Endothelial cell of umbilical vein (primary cell): ENCODE results near the gene MYO1F. TPM values are rescaled to one million over a fixed set of nuclear protein-coding genes. Genes with fewer than 3 reads are reported as not detected.

Experiments used
- BruUV-seq: library from RNA; stranded (reverse); fragments of 400-500 nt; replicated peaks from 2 replicates; lab custom pipeline; 2021; lab: Mats Ljungman, UMichigan
- CTCF ChIA-PET: fragments of 300-600, 350-600 bp; sonication (Branson Sonifier 250); formaldehyde crosslinking; loops from one replicate; lab custom pipeline; 2021; ENCODE audit warnings: antibody characterized with exemption, inconsistent platforms; lab: Charles Lee
- POLR2A ChIA-PET: fragments of 300-600, 350-600 bp; sonication (Branson Sonifier 250); formaldehyde crosslinking; loops from one replicate; lab custom pipeline; 2021; ENCODE audit warnings: antibody characterized with exemption, inconsistent platforms; lab: Charles Lee
- DNase-seq: peaks from one replicate; pipeline ENCODE4 v3.0.0-alpha.2; 2011; ENCODE audit warnings: low read depth, low spot score
- FAIRE-seq: peaks from 2 replicates; lab custom pipeline; 2011; peaks lifted over from hg19 to GRCh38; lab: Jason Lieb, UNC
- H2AFZ ChIP-seq: 2 replicates; pipeline ENCODE4 v1.6.0; 2012; ENCODE audit warnings: low read depth, low read length, control low read depth, inconsistent platforms
- H3K27ac ChIP-seq: 2 replicates; pipeline ENCODE4 v1.5.1; 2011; ENCODE audit warnings: low read depth, mild to moderate bottlenecking, control low read depth, low read length, moderate library complexity; ENCODE audit not compliant: insufficient read depth
- H3K27me3 ChIP-seq, 2 experiments: 2 replicates each; pipeline versions ENCODE4 v1.6.0 to v1.6.1; 2011; ENCODE audit warnings: low read length in 2 of 2, mixed read lengths in 1 of 2; ENCODE audit not compliant: control insufficient read depth in 2 of 2, insufficient read depth in 2 of 2
- H3K36me3 ChIP-seq, 2 experiments: 2 replicates in 1 of 2; 3 replicates in 1 of 2; pipeline ENCODE4 v1.5.1; 2011; ENCODE audit warnings: low read length in 2 of 2, mild to moderate bottlenecking in 1 of 2, moderate library complexity in 1 of 2; ENCODE audit not compliant: control insufficient read depth in 2 of 2, insufficient read depth in 2 of 2; ENCODE audit errors: extremely low read depth in 1 of 2
- H3K4me1 ChIP-seq: 3 replicates; pipeline ENCODE4 v1.5.1; 2011; ENCODE audit warnings: mild to moderate bottlenecking, low read length; ENCODE audit not compliant: control insufficient read depth, insufficient read depth; ENCODE audit errors: extremely low read depth
- H3K4me2 ChIP-seq: 2 replicates; pipeline ENCODE4 v1.6.1; 2011; ENCODE audit warnings: low read length, control low read depth, mixed read lengths; ENCODE audit not compliant: insufficient read depth
- H3K4me3 ChIP-seq, 3 experiments: fragments of 200-600 bp in 1 of 3; sonication (generic), shearing (Covaris generic) in 1 of 3; replicated peaks in 1 of 3; 2 replicates each; pipeline ENCODE4 v1.5.1; 2011 to 2016; ENCODE audit warnings: control low read depth in 3 of 3, low read length in 3 of 3, mild to moderate bottlenecking in 2 of 3, inconsistent platforms in 1 of 3, low read depth in 1 of 3, moderate library complexity in 1 of 3; ENCODE audit not compliant: insufficient read depth in 1 of 3
- H3K79me2 ChIP-seq: 2 replicates; pipeline ENCODE4 v1.6.0; 2012; ENCODE audit warnings: low read length, inconsistent platforms; ENCODE audit not compliant: control insufficient read depth, insufficient read depth
- H3K9ac ChIP-seq: replicated peaks from 2 replicates; pipeline ENCODE3; 2011; ENCODE audit warnings: low read length, control low read depth; ENCODE audit not compliant: insufficient read depth; ENCODE audit errors: extremely low read depth
- H3K9me1 ChIP-seq: replicated peaks from 3 replicates; pipeline ENCODE4 v1.6.0; 2011; ENCODE audit warnings: mild to moderate bottlenecking, low read length; ENCODE audit not compliant: control insufficient read depth, insufficient read depth; ENCODE audit errors: extremely low read depth
- H3K9me3 ChIP-seq: replicated peaks from 2 replicates; pipeline ENCODE4 v1.5.1; 2012; ENCODE audit warnings: low read length, inconsistent platforms; ENCODE audit not compliant: control insufficient read depth, insufficient read depth
- H4K20me1 ChIP-seq: replicated peaks from 2 replicates; pipeline ENCODE3; 2011; ENCODE audit warnings: mild to moderate bottlenecking, low read length; ENCODE audit not compliant: control insufficient read depth, insufficient read depth; ENCODE audit errors: extremely low read depth
- CTCF ChIP-seq, 2 donors: IDR thresholded peaks; 1 replicate in 1 of 2; 2 replicates in 1 of 2; pipeline ENCODE4 v1.5.1; 2011; ENCODE audit warnings: low read length in 2 of 2, mild to moderate bottlenecking in 2 of 2, moderate library complexity in 2 of 2, control low read depth in 1 of 2, inconsistent platforms in 1 of 2, low read depth in 1 of 2; ENCODE audit not compliant: insufficient read depth in 1 of 2; ENCODE audit errors: extremely low read depth in 1 of 2
- EZH2 ChIP-seq: IDR thresholded peaks from 2 replicates; pipeline ENCODE4 v1.6.1; 2012; ENCODE audit warnings: borderline replicate concordance, low read depth, mild to moderate bottlenecking, moderate library complexity, low read length, inconsistent platforms; ENCODE audit not compliant: severe bottlenecking
- FOS ChIP-seq: IDR thresholded peaks from 2 replicates; pipeline ENCODE4 v1.6.1; 2011; ENCODE audit warnings: mild to moderate bottlenecking, low read length, moderate library complexity, borderline replicate concordance; ENCODE audit not compliant: insufficient read depth
- GATA2 ChIP-seq: IDR thresholded peaks from 2 replicates; pipeline ENCODE4 v1.7.0; 2011; ENCODE audit warnings: low read depth, mild to moderate bottlenecking, moderate library complexity, mixed read lengths, low read length; ENCODE audit not compliant: insufficient read length, insufficient read depth
- JUN ChIP-seq: IDR thresholded peaks from 2 replicates; pipeline ENCODE4 v1.6.1; 2011; ENCODE audit warnings: borderline replicate concordance, low read depth; ENCODE audit not compliant: insufficient read length, insufficient read depth
- MAX ChIP-seq: IDR thresholded peaks from 2 replicates; pipeline ENCODE4 v1.6.1; 2011; ENCODE audit not compliant: insufficient read depth, insufficient read length
- MYC ChIP-seq: IDR thresholded peaks from one replicate; pipeline ENCODE4 v1.6.1; 2011; ENCODE audit warnings: mild to moderate bottlenecking, low read depth, low read length
- POLR2AphosphoS5 ChIP-seq: IDR thresholded peaks from 2 replicates; pipeline ENCODE4 v1.6.1; 2012; ENCODE audit warnings: low read depth, mild to moderate bottlenecking, control low read depth, low read length, moderate library complexity; ENCODE audit not compliant: insufficient read depth
- dilution Hi-C: fragments of 300-500 bp; cut with MboI; formaldehyde crosslinking; loops from one replicate; pipeline ENCODE4 v1.15.0; 2019; ENCODE audit warnings: low sequenced_read_pairs; ENCODE audit not compliant: extremely low pct_ligation_motif_present
- intact Hi-C: fragments of 100-400 bp; cut with micrococcal nuclease; formaldehyde crosslinking; loops from one replicate; pipeline ENCODE4 v1.10.0; 2022
- polyA plus RNA-seq, 4 experiments: library from polyadenylated mRNA; depleted of rRNA in 3 of 4; stranded (reverse) in 3 of 4; unstranded in 1 of 4; fragments of >200 nt; gene quantifications; 2 replicates each; pipeline versions ENCODE4 v1.2.1 to v1.2.3, GENCODE V29; 2011 to 2012; ENCODE audit warnings: missing spikeins in 1 of 4
- total RNA-seq: library from RNA; stranded (reverse); gene quantifications from 2 replicates; pipeline ENCODE4 v1.2.3, GENCODE V29; 2021

MYO1F gene
- total and polyA plus RNA-seq, 2 donors (not counting 3 experiments of a cell fraction or from before 2014, with no cell fraction given): 0.22 to 0.39 TPM

GRCh38 chr19:8501981-8502380 is 75.3 kb downstream of the MYO1F start:
- ChIA-PET CTCF (no interaction called here), POLR2A (no interaction called here)
- H3K27me3 ChIP-seq: no peaks in the 10 kb centered on the region
- no peaks in the 10 kb centered on the region for H3K79me2 ChIP-seq
- H3K4me1 ChIP-seq: peaks cover 8% of the 10 kb centered on the region
- no peaks in the 10 kb centered on the region for H4K20me1 ChIP-seq
- no peak for FAIRE-seq
- H3K36me3 ChIP-seq: no peaks in the 10 kb centered on the region
- no peak overlapping the region for H3K4me2 ChIP-seq
- dilution Hi-C loops (no loop called here), intact Hi-C loops (no loop called here)
- H3K27ac ChIP-seq: no peak overlapping the region
- H3K9ac ChIP-seq: no peak overlapping the region
- TF ChIP-seq FOS (no peak), MAX (no peak), CTCF (IDR thresholded peaks at IDR 0.05; ENCODE audit: extremely low read depth in 1 of 2, insufficient read depth in 1 of 2, low read depth in 1 of 2, low read length in 2 of 2) (no peak), EZH2 (no peak), MYC (no peak), POLR2AphosphoS5 (no peak), GATA2 (no peak), JUN (no peak)
- H2AFZ ChIP-seq: no peak overlapping the region
- BruUV-seq: no TSS peak
- no peaks in the 10 kb centered on the region for H3K9me1 ChIP-seq
- no peaks in the 10 kb centered on the region for H3K9me3 ChIP-seq
- H3K4me3 ChIP-seq: no peak overlapping the region
- no peak for DNase-seq
